CD14-positive monocyte (primary cell): ENCODE data around the gene ADGRF4. TPM values are rescaled to one million over a fixed set of nuclear protein-coding genes. Genes with fewer than 3 reads are reported as not detected.

Experiments
- DNase-seq, 3 donors: peaks; one replicate each; pipeline ENCODE4 v3.0.0-alpha.2; 2011 to 2022
- H2AFZ ChIP-seq: 2 replicates; pipeline ENCODE4 v1.6.0; 2012; ENCODE audit warnings: mild to moderate bottlenecking, low read depth, low read length, inconsistent platforms; ENCODE audit not compliant: insufficient read depth, poor library complexity, severe bottlenecking
- H3K27ac ChIP-seq, 2 donors: 1 replicate in 1 of 2; 2 replicates in 1 of 2; pipeline ENCODE4 v1.5.1; 2012 to 2013; ENCODE audit warnings: low read length in 2 of 2, control low read depth in 1 of 2, inconsistent platforms in 1 of 2, low read depth in 1 of 2, mild to moderate bottlenecking in 1 of 2
- H3K27me3 ChIP-seq, 2 donors: one replicate each; pipeline versions ENCODE4 v1.6.0 to v1.6.1; 2011 to 2013; ENCODE audit warnings: low read length in 2 of 2; ENCODE audit not compliant: control insufficient read depth in 2 of 2, insufficient read depth in 2 of 2
- H3K36me3 ChIP-seq, 2 donors: replicated peaks in 1 of 2; 1 replicate in 1 of 2; 2 replicates in 1 of 2; pipeline versions ENCODE4 v1.5.1 to v1.6.1; 2012 to 2013; ENCODE audit warnings: low read length in 2 of 2, control low read depth in 1 of 2, inconsistent platforms in 1 of 2, mild to moderate bottlenecking in 1 of 2; ENCODE audit not compliant: insufficient read depth in 2 of 2, control insufficient read depth in 1 of 2
- H3K4me1 ChIP-seq, 2 donors: 1 replicate in 1 of 2; 2 replicates in 1 of 2; pipeline versions ENCODE4 v1.5.1 to v1.6.1; 2012 to 2013; ENCODE audit warnings: low read length in 2 of 2, control low read depth in 1 of 2, inconsistent platforms in 1 of 2, mild to moderate bottlenecking in 1 of 2, moderate library complexity in 1 of 2; ENCODE audit not compliant: insufficient read depth in 2 of 2, control insufficient read depth in 1 of 2
- H3K4me2 ChIP-seq: replicated peaks from 2 replicates; pipeline ENCODE3; 2012; ENCODE audit warnings: low read length, moderate library complexity, mild to moderate bottlenecking; ENCODE audit not compliant: poor library complexity, severe bottlenecking; ENCODE audit errors: extremely low read depth
- H3K4me3 ChIP-seq, 3 experiments: fragments of 200-600 bp in 1 of 3; sonication (generic) in 1 of 3; replicated peaks in 1 of 3; 1 replicate in 2 of 3; 2 replicates in 1 of 3; pipeline ENCODE4 v1.5.1; 2011 to 2013; ENCODE audit warnings: low read length in 3 of 3, mild to moderate bottlenecking in 3 of 3, control low read depth in 2 of 3, low read depth in 2 of 3, inconsistent platforms in 1 of 3, moderate library complexity in 1 of 3
- H3K79me2 ChIP-seq: 2 replicates; pipeline ENCODE4 v1.6.0; 2012; ENCODE audit warnings: mild to moderate bottlenecking, control low read depth, inconsistent platforms, low read length, moderate library complexity; ENCODE audit not compliant: insufficient read depth
- H3K9ac ChIP-seq: 2 replicates; pipeline ENCODE4 v1.6.0; 2017; ENCODE audit warnings: low read length, mild to moderate bottlenecking; ENCODE audit not compliant: insufficient read depth, poor library complexity, severe bottlenecking
- H3K9me3 ChIP-seq, 2 donors: replicated peaks in 1 of 2; 1 replicate in 1 of 2; 2 replicates in 1 of 2; pipeline versions ENCODE4 v1.5.1 to v1.6.1; 2012 to 2013; ENCODE audit warnings: low read length in 2 of 2, control low read depth in 1 of 2; ENCODE audit not compliant: control insufficient read depth in 1 of 2, insufficient read depth in 1 of 2
- H4K20me1 ChIP-seq: 2 replicates; pipeline ENCODE4 v1.6.0; 2012; ENCODE audit warnings: mild to moderate bottlenecking, low read length, control low read depth, moderate library complexity; ENCODE audit not compliant: insufficient read depth
- H3K27ac Mint-ChIP-seq, 7 donors: one replicate each; pipeline ENCODE4 v1.8.0; 2020; ENCODE audit warnings: mild to moderate bottlenecking in 7 of 7, mixed read lengths in 7 of 7, moderate library complexity in 6 of 7, inconsistent platforms in 2 of 7
- H3K27me3 Mint-ChIP-seq, 3 donors: one replicate each; pipeline ENCODE4 v1.8.0; 2021 to 2022; ENCODE audit warnings: low read depth in 3 of 3, mild to moderate bottlenecking in 3 of 3, mixed read lengths in 3 of 3, moderate library complexity in 3 of 3, inconsistent platforms in 1 of 3
- H3K36me3 Mint-ChIP-seq, 2 donors: one replicate each; pipeline ENCODE4 v1.8.0; 2020; ENCODE audit warnings: mixed read lengths in 2 of 2, inconsistent platforms in 1 of 2, mild to moderate bottlenecking in 1 of 2
- H3K4me1 Mint-ChIP-seq: one replicate; pipeline ENCODE4 v1.8.0; 2020; ENCODE audit warnings: mild to moderate bottlenecking, mixed read lengths
- H3K4me3 Mint-ChIP-seq, 2 donors: one replicate each; pipeline ENCODE4 v1.8.0; 2020; ENCODE audit warnings: mild to moderate bottlenecking in 2 of 2, mixed read lengths in 2 of 2, moderate library complexity in 1 of 2
- H3K9me3 Mint-ChIP-seq, 7 donors: one replicate each; pipeline ENCODE4 v1.8.0; 2020 to 2022; ENCODE audit warnings: mixed read lengths in 7 of 7, mild to moderate bottlenecking in 6 of 7, moderate library complexity in 6 of 7, inconsistent platforms in 2 of 7
- CTCF ChIP-seq: fragments of 200-600 bp; IDR thresholded peaks from one replicate; pipeline ENCODE4 v1.8.0; 2022; ENCODE audit warnings: antibody characterized with exemption, mild to moderate bottlenecking
- WGBS: methylation state at CpG from one replicate; pipeline ENCODE4 v1.1.5; 2013; ENCODE audit warnings: missing lambda C conversion rate; ENCODE audit not compliant: insufficient coverage; 5-methylcytosine and 5-hydroxymethylcytosine counted together
- intact Hi-C, 2 donors: fragments of 100-400 bp; cut with micrococcal nuclease; formaldehyde crosslinking; loops; one replicate each; pipeline versions ENCODE4 v1.15.0 to v1.15.1; 2023
- polyA plus RNA-seq, 3 donors: library from polyadenylated mRNA; depleted of rRNA in 1 of 3; unstranded in 2 of 3; stranded (reverse) in 1 of 3; fragments of 300-500 nt in 2 of 3; fragments of >200 nt in 1 of 3; fragmentation: Illumina TruSeq in 2 of 3; gene quantifications; 1 replicate in 2 of 3; 2 replicates in 1 of 3; pipeline ENCODE4 v1.2.3, GENCODE V29; 2012 to 2021

Gene ADGRF4
- polyA plus RNA-seq, 3 donors: not detected

- H4K20me1 ChIP-seq: no peaks in the 10 kb centered on the region
- H2AFZ ChIP-seq: no peak overlapping the region
- Mint-ChIP-seq H3K9me3 (peaks cover 0 to 8% (median 0%) of the 10 kb centered on the region in 7 donors), H3K36me3 (no peaks in the 10 kb centered on the region), H3K4me1 (no peaks in the 10 kb centered on the region), H3K27ac (no peak overlapping the region), H3K4me3 (no peak overlapping the region), H3K27me3 (peaks cover 0 to 3% (median 0%) of the 10 kb centered on the region in 3 donors)
- peaks cover 0 to 8% of the 10 kb centered on the region in 2 donors for H3K9me3 ChIP-seq
- TF ChIP-seq CTCF: no peak
- H3K27ac ChIP-seq: no peak overlapping the region
- intact Hi-C loops: no loop called here
- no peak overlapping the region for H3K4me3 ChIP-seq
- no peaks in the 10 kb centered on the region for H3K27me3 ChIP-seq
- no peaks in the 10 kb centered on the region for H3K79me2 ChIP-seq
- no peak overlapping the region for H3K9ac ChIP-seq
- no peak for DNase-seq
- no CpG with 5 or more reads among the region's 1 CpG for whole genome bisulfite sequencing
- no peaks in the 10 kb centered on the region for H3K36me3 ChIP-seq
- no peaks in the 10 kb centered on the region for H3K4me1 ChIP-seq
- H3K4me2 ChIP-seq: no peak overlapping the region
These were observed 17.0 kb upstream of the ADGRF4 start for GRCh38 chr6:47681201-47681990.

- Histone ChIP-seq H3K79me2 (no peaks in the 10 kb centered on the region), H4K20me1 (no peaks in the 10 kb centered on the region), H3K27me3 (no peaks in the 10 kb centered on the region), H3K27ac (no peak overlapping the region), H3K36me3 (no peaks in the 10 kb centered on the region), H3K9me3 (no peaks in the 10 kb centered on the region), H3K9ac (no peak overlapping the region), H3K4me2 (no peak overlapping the region), H2AFZ (no peak overlapping the region), H3K4me1 (no peaks in the 10 kb centered on the region), H3K4me3 (no peak overlapping the region)
- Mint-ChIP-seq H3K9me3 (peaks cover 0 to 3% (median 0%) of the 10 kb centered on the region in 7 donors), H3K27ac (no peak overlapping the region), H3K4me1 (no peaks in the 10 kb centered on the region), H3K27me3 (peaks cover 0 to 2% (median 2%) of the 10 kb centered on the region in 3 donors), H3K4me3 (no peak overlapping the region), H3K36me3 (no peaks in the 10 kb centered on the region)
- DNase-seq: no peak
- WGBS: no CpG with 5 or more reads among the region's 1 CpG
- intact Hi-C loops: no loop called here
- no peak for TF ChIP-seq CTCF
These were observed 12.0 kb upstream of the ADGRF4 start for GRCh38 chr6:47686411-47686810.
